ENCODE results near the gene TPM4.

- TF ChIP-seq CTCF (IDR thresholded peaks at IDR 0.05; ENCODE audit: low read depth, low read length, poor library complexity, severe bottlenecking), result no peak
- no peak for TF ChIP-seq EZH2phosphoT487 (IDR thresholded peaks at IDR 0.05; ENCODE audit: borderline replicate concordance, low read length)
Measured at GRCh38 chr19:16061943-16062342, 14.4 kb upstream of the TPM4 start.
